ENCODE data around the gene VIPR1. TPM values are rescaled to one million over a fixed set of nuclear protein-coding genes. Genes with fewer than 3 reads are reported as not detected.
"Not testable (repeated sequence)": the region's sequence is repeated elsewhere in the genome, so short reads cannot be mapped to it uniquely, and the experiment has no call there.

Gene VIPR1
- total and polyA plus RNA-seq, 2 experiments from 2014 or later = not detected

- H3K4me3 ChIP-seq = no peak overlapping the region
- peaks cover 24% of the 10 kb centered on the region for H3K36me3 ChIP-seq (ENCODE audit: low read depth)
- H3K9me3 ChIP-seq (ENCODE audit: low read depth) = no peaks in the 10 kb centered on the region
- no peak for DNase-seq
- H4K20me1 ChIP-seq (ENCODE audit: insufficient read depth) = no peaks in the 10 kb centered on the region
- in situ Hi-C loops (cut with MboI) = no loop called here
- no peaks in the 10 kb centered on the region for H3K27me3 ChIP-seq (replicated peaks; ENCODE audit: insufficient read depth)
- no peak for TF ChIP-seq EZH2phosphoT487 (IDR thresholded peaks at IDR 0.05; ENCODE audit: insufficient read depth, low read depth)
- TF ChIP-seq EZH2 (IDR thresholded peaks at IDR 0.05; ENCODE audit: insufficient read depth, poor library complexity, severe bottlenecking) = no peak
- no peak overlapping the region for H3K27ac ChIP-seq
- H2AFZ ChIP-seq = no peak overlapping the region
- 89 to 91% methylated on average over 1 of the region's 1 CpG for WGBS, 2 experiments (ENCODE audit: low coverage in 1 of 2, low lambda C conversion rate in 2 of 2, missing lambda C conversion rate in 2 of 2)
- H3K9ac ChIP-seq = no peak overlapping the region
- no peaks in the 10 kb centered on the region for H3K4me1 ChIP-seq (ENCODE audit: insufficient read depth)
- H3K79me2 ChIP-seq (ENCODE audit: insufficient read depth) = no peaks in the 10 kb centered on the region
- no peak overlapping the region for H3K4me2 ChIP-seq (ENCODE audit: unreplicated experiment)
- H3F3A ChIP-seq (ENCODE audit: insufficient read depth) = 0 out of 2 replicates have a peak, but pooled peaks cover 4% of the 10 kb centered on the region
- H3K9me2 ChIP-seq (ENCODE audit: insufficient read depth) = no peaks in the 10 kb centered on the region
Observed at GRCh38 chr3:42550250-42550649, 47.8 kb downstream of the VIPR1 start.

GRCh38 chr3:42552830-42553229 is 50.4 kb downstream of the VIPR1 start:
- Histone ChIP-seq H3K4me2 (ENCODE audit: unreplicated experiment) (no peak overlapping the region), H3K79me2 (ENCODE audit: insufficient read depth) (no peaks in the 10 kb centered on the region), H3K36me3 (ENCODE audit: low read depth) (peaks cover 45% of the 10 kb centered on the region), H3K9me2 (ENCODE audit: insufficient read depth) (no peaks in the 10 kb centered on the region), H3K4me3 (no peak overlapping the region), H4K20me1 (ENCODE audit: insufficient read depth) (no peaks in the 10 kb centered on the region), H3K4me1 (ENCODE audit: insufficient read depth) (no peaks in the 10 kb centered on the region), H3K27me3 (replicated peaks; ENCODE audit: insufficient read depth) (no peaks in the 10 kb centered on the region), H3F3A (ENCODE audit: insufficient read depth) (no peaks in the 10 kb centered on the region), H3K9me3 (ENCODE audit: low read depth) (no peaks in the 10 kb centered on the region), H3K9ac (no peak overlapping the region), H3K27ac (no peak overlapping the region), H2AFZ (no peak overlapping the region)
- no peak for DNase-seq
- no peak for TF ChIP-seq EZH2phosphoT487 (IDR thresholded peaks at IDR 0.05; ENCODE audit: insufficient read depth, low read depth)
- TF ChIP-seq EZH2 (IDR thresholded peaks at IDR 0.05; ENCODE audit: insufficient read depth, poor library complexity, severe bottlenecking) = no peak
- in situ Hi-C loops (cut with MboI) = no loop called here
- 18 to 30% methylated on average over 1 of the region's 1 CpG for WGBS, 2 experiments (ENCODE audit: low coverage in 1 of 2, low lambda C conversion rate in 2 of 2, missing lambda C conversion rate in 2 of 2)

GRCh38 chr3:42556089-42556632 is 53.7 kb downstream of the VIPR1 start:
- in situ Hi-C loops (cut with MboI) = no loop called here
- H3K36me3 ChIP-seq (ENCODE audit: low read depth) = peaks cover 66% of the 10 kb centered on the region
- no peaks in the 10 kb centered on the region for H3K79me2 ChIP-seq (ENCODE audit: insufficient read depth)

DNA sequence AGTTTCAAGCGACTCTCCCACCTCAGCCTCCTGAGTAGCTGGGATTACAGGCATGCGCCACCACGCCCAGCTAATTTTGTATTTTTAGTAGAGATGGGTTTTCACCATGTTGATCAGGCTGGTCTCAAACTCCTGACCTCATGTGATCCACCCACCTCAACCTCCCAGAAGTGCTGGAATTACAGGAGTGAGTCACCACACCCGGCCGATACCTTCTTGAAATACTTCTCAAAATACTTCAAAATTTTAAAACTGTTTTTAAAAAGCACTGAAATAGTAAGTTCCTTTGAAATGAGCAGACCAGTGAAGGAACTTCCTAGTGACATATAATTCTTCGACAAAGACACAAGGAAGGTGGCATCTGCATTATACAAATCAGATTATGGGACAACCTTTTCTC is 54.4 kb downstream of the VIPR1 start:
- H3K4me3 ChIP-seq; H3K79me2 ChIP-seq (ENCODE audit: insufficient read depth); H3F3A ChIP-seq (ENCODE audit: insufficient read depth); in situ Hi-C loops (cut with MboI); H3K4me2 ChIP-seq (ENCODE audit: unreplicated experiment); H3K4me1 ChIP-seq (ENCODE audit: insufficient read depth); H3K27me3 ChIP-seq (replicated peaks; ENCODE audit: insufficient read depth); H4K20me1 ChIP-seq (ENCODE audit: insufficient read depth); H3K27ac ChIP-seq; H2AFZ ChIP-seq; DNase-seq; H3K9me2 ChIP-seq (ENCODE audit: insufficient read depth); H3K9me3 ChIP-seq (ENCODE audit: low read depth); H3K9ac ChIP-seq: not testable (repeated sequence)
- H3K36me3 ChIP-seq (ENCODE audit: low read depth) = peaks cover 66% of the 10 kb centered on the region
- 94% methylated on average over 6 of the region's 6 CpGs for WGBS, 2 experiments (ENCODE audit: low coverage in 1 of 2, low lambda C conversion rate in 2 of 2, missing lambda C conversion rate in 2 of 2)

More at GRCh38 chr3:42556089-42556632, 53.7 kb downstream of the VIPR1 start:
- Histone ChIP-seq H3F3A (ENCODE audit: insufficient read depth) (no peaks in the 10 kb centered on the region), H3K4me3 (no peak overlapping the region), H3K9me2 (ENCODE audit: insufficient read depth) (no peaks in the 10 kb centered on the region), H3K27ac (no peak overlapping the region), H3K4me1 (ENCODE audit: insufficient read depth) (no peaks in the 10 kb centered on the region), H3K27me3 (replicated peaks; ENCODE audit: insufficient read depth) (no peaks in the 10 kb centered on the region), H4K20me1 (ENCODE audit: insufficient read depth) (no peaks in the 10 kb centered on the region), H2AFZ (no peak overlapping the region), H3K4me2 (ENCODE audit: unreplicated experiment) (no peak overlapping the region), H3K9me3 (ENCODE audit: low read depth) (no peaks in the 10 kb centered on the region), H3K9ac (no peak overlapping the region)
- no peak for DNase-seq
- TF ChIP-seq EZH2 (IDR thresholded peaks at IDR 0.05; ENCODE audit: insufficient read depth, poor library complexity, severe bottlenecking) = no peak
- no peak for TF ChIP-seq EZH2phosphoT487 (IDR thresholded peaks at IDR 0.05; ENCODE audit: insufficient read depth, low read depth)
- WGBS, 2 experiments (ENCODE audit: low coverage in 1 of 2, low lambda C conversion rate in 2 of 2, missing lambda C conversion rate in 2 of 2) = 90 to 94% methylated on average over 3 of the region's 3 CpGs

GRCh38 chr3:42557854-42558253 is 55.4 kb downstream of the VIPR1 start:
- DNase-seq = no peak
- Histone ChIP-seq H3K27ac (no peak overlapping the region), H3K4me1 (ENCODE audit: insufficient read depth) (no peaks in the 10 kb centered on the region), H3K36me3 (ENCODE audit: low read depth) (peaks cover 58% of the 10 kb centered on the region), H3K4me2 (ENCODE audit: unreplicated experiment) (no peak overlapping the region), H3F3A (ENCODE audit: insufficient read depth) (peaks cover 4% of the 10 kb centered on the region; the same call in 1 of the 2 replicates), H2AFZ (no peak overlapping the region), H3K79me2 (ENCODE audit: insufficient read depth) (no peaks in the 10 kb centered on the region), H3K9me3 (ENCODE audit: low read depth) (no peaks in the 10 kb centered on the region), H3K9me2 (ENCODE audit: insufficient read depth) (no peaks in the 10 kb centered on the region), H4K20me1 (ENCODE audit: insufficient read depth) (no peaks in the 10 kb centered on the region), H3K9ac (no peak overlapping the region), H3K27me3 (replicated peaks; ENCODE audit: insufficient read depth) (no peaks in the 10 kb centered on the region), H3K4me3 (no peak overlapping the region)
- in situ Hi-C loops (cut with MboI) = no loop called here
- no peak for TF ChIP-seq EZH2 (IDR thresholded peaks at IDR 0.05; ENCODE audit: insufficient read depth, poor library complexity, severe bottlenecking)
- TF ChIP-seq EZH2phosphoT487 (IDR thresholded peaks at IDR 0.05; ENCODE audit: insufficient read depth, low read depth) = no peak

Measured in GM23248 (cell line).